ENCODE measurements around the gene VWA8. TPM values are rescaled to one million over a fixed set of nuclear protein-coding genes. Genes with fewer than 3 reads are reported as not detected.

The VWA8 gene
- total RNA-seq, 1 donor from 2014 or later = 9.8 TPM

DNA sequence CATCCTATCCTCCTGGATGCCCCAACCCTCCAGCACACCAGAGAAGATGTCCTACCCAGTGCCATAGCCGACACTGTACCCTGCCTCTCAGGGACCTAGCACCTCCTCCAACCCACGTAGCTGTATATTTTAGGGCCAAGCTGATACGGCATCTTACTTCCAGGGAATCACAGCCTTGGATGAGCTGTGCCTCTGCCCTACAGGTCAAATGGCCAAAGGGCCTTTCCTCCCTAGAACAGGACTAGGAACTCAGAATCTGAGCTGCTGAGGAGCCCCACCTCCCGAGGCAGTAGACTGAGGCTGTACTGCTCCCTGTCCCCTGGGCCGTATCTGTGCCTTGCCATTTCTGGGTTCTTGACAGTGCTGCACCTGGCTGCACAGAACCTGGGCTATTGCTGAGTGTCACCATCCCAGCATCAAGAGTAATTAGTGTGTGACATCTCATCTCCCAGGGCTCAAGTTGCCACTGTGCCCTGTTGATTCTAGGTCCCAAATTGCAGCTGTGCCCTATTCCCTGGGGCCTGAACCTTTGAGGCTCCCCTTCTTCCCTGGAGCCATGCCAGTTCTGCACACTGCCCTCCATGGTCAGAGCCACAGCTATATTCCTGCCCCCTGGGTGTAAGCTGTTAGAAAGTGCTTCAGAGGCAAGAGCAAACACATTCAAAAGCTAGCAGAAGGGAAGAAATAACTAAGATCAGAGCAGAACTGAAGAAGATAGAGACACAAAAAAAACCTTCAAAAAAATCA lies 41.0 kb downstream of the VWA8 start:
- H3K4me3 ChIP-seq (ENCODE audit: low read depth, low read length) = no peak overlapping the region
- no peak for DNase-seq (ENCODE audit: low read depth)
- no peak for TF ChIP-seq CTCF (conservative IDR thresholded peaks at IDR 0.05; ENCODE audit: low read depth, low read length)

- DNase-seq (ENCODE audit: low read depth) = no peak
- H3K4me3 ChIP-seq (ENCODE audit: low read depth, low read length) = no peak overlapping the region
- no peak for TF ChIP-seq CTCF (conservative IDR thresholded peaks at IDR 0.05; ENCODE audit: low read depth, low read length)
Observed at GRCh38 chr13:41919031-41919740, 41.7 kb downstream of the VWA8 start.

DNA sequence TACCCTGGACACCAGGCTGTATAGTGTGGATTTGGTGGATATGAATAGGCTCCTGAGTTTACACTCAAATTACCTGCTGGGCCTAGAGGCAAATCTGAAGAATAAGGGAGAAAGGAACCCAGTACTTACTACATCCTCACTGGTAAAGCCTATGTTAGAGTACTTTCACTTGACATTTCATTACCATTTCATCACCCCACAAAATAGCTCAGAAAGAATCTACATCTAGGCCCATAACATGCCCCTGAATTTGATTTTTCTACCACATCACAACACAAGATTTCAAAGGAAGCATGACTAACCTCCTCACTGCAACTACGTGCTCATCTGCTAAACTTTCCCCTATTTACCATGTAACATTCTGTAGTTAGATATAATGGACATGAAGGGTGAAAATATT lies 43.3 kb downstream of the VWA8 start:
- no peak overlapping the region for H3K4me3 ChIP-seq (ENCODE audit: low read depth, low read length)
- TF ChIP-seq CTCF (conservative IDR thresholded peaks at IDR 0.05; ENCODE audit: low read depth, low read length) = no peak
- DNase-seq (ENCODE audit: low read depth) = no peak

DNA sequence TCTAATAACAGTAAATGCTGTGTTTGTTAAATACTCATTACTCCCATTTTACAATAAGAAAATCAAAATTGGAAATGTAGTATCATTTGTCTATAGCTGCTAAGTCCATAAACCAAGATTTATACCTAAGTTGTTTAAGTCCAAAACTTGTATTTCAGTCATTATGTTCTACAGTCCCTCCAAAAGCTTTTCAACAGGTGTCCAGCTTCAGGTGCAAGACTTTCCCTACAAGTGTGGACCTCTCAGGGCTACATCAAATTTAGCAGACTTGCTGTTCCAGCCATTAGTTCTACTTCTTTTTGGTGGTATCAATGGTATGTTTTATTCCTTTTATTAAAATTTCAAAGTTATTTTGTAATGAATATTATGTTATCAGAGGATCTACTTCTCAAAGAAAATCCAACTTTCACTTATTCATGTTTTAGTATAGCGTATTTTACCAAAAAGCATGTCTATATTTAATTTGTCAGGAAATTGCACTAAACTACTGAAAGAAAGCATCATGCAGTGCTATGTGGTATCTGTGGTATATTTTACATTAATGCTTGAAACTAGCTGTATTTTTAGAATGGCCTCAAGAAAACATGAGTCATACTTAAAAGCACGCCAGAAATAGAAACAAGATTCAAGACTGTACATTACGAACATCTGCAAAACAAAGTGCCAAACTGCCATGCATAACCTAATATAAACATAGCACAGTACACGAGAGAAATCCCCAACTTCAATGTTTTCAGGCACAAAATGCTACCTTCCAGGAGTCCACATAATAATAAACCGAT lies 44.5 kb downstream of the VWA8 start:
- no peak overlapping the region for H3K4me3 ChIP-seq (ENCODE audit: low read depth, low read length)
- TF ChIP-seq CTCF (conservative IDR thresholded peaks at IDR 0.05; ENCODE audit: low read depth, low read length) = no peak
- DNase-seq (ENCODE audit: low read depth) = no peak

DNA sequence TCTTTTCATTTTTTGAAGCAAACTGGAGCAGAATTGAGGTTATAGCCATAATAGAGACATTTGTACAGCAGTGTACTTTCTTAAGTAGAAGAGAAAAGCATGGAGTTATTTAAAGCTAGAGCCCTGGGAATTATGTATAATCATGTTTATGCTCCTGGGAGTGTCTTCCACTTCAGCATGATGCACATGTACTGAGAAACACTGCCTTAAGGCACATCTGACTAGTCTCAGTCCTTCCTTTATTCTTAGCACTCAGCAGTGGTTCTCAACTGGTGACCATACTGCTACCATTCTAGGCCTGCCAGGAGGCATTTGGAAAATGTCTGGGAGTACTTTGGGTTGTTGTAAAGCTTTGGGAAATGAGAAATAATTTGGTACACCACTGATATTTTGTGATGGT lies 45.8 kb downstream of the VWA8 start:
- H3K4me3 ChIP-seq (ENCODE audit: low read depth, low read length) = no peak overlapping the region
- DNase-seq (ENCODE audit: low read depth) = no peak
- no peak for TF ChIP-seq CTCF (conservative IDR thresholded peaks at IDR 0.05; ENCODE audit: low read depth, low read length)

- H3K4me3 ChIP-seq (ENCODE audit: low read depth, low read length) = no peak overlapping the region
- DNase-seq (ENCODE audit: low read depth) = no peak
- TF ChIP-seq CTCF (conservative IDR thresholded peaks at IDR 0.05; ENCODE audit: low read depth, low read length) = no peak
Observed at GRCh38 chr13:41914552-41914951, 46.4 kb downstream of the VWA8 start.
